ENCODE data around the gene TYK2.
"Not testable (repeated sequence)": the region's sequence is repeated elsewhere in the genome, so short reads cannot be mapped to it uniquely, and the experiment has no call there.

TYK2 gene

GRCh38 chr19:10378124-10378523 is 2.2 kb downstream of the TYK2 start:
- peak in 1 of 56 donors; percentile 9 for DNase-seq

GRCh38 chr19:10377140-10377640 is 3.2 kb downstream of the TYK2 start:
- DNase-seq = not testable (repeated sequence)

- no peak for DNase-seq
Measured at GRCh38 chr19:10374931-10375330, 5.4 kb downstream of the TYK2 start.

- DNase-seq = no peak
Measured at GRCh38 chr19:10372690-10373089, 7.7 kb downstream of the TYK2 start.

GRCh38 chr19:10368101-10368803 is 12.1 kb downstream of the TYK2 start:
- DNase-seq = no peak

GRCh38 chr19:10366950-10367512 is 13.3 kb downstream of the TYK2 start:
- not testable (repeated sequence) for DNase-seq

GRCh38 chr19:10365518-10365917 is 14.9 kb downstream of the TYK2 start:
- DNase-seq = no peak

GRCh38 chr19:10364644-10365043 is 15.7 kb downstream of the TYK2 start:
- peak in 43 of 56 donors; percentile 1 to 62 (median 23) for DNase-seq

- DNase-seq = peak in 2 of 56 donors; percentile 25 to 27
Measured at GRCh38 chr19:10363789-10364281, 16.5 kb downstream of the TYK2 start.

GRCh38 chr19:10362259-10362658 is 18.1 kb downstream of the TYK2 start:
- DNase-seq = no peak

- peak in 1 of 56 donors; percentile 2 for DNase-seq
Measured at GRCh38 chr19:10361569-10362011, 18.8 kb downstream of the TYK2 start.

GRCh38 chr19:10356431-10356830 is 23.9 kb downstream of the TYK2 start:
- no peak for DNase-seq

- peak in 1 of 56 donors; percentile 42 for DNase-seq
Measured at GRCh38 chr19:10353793-10354391, 26.5 kb downstream of the TYK2 start.

GRCh38 chr19:10352764-10353671 is 27.4 kb downstream of the TYK2 start:
- peak in 1 of 56 donors; percentile 3 for DNase-seq

GRCh38 chr19:10346509-10346908 is 33.9 kb downstream of the TYK2 start:
- no peak for DNase-seq

- no peak for DNase-seq
Measured at GRCh38 chr19:10344780-10345179, 35.6 kb downstream of the TYK2 start.

GRCh38 chr19:10343495-10343894 is 36.9 kb downstream of the TYK2 start:
- no peak for DNase-seq

GRCh38 chr19:10339977-10340376 is 40.4 kb downstream of the TYK2 start:
- DNase-seq = no peak

- DNase-seq = no peak
Measured at GRCh38 chr19:10339380-10339960, 40.9 kb downstream of the TYK2 start, which contains the start of gene ICAM3. Gene ICAM3, minus strand, starts transcription at chr19:10339624. Its CDS starts 10 bp downstream, at chr19:10339614.

GRCh38 chr19:10338940-10339339 is 41.4 kb downstream of the TYK2 start:
- no peak for DNase-seq

- not testable (repeated sequence) for DNase-seq
Measured at GRCh38 chr19:10336725-10337124, 43.6 kb downstream of the TYK2 start.
